ENCODE measurements around the gene MDGA2. TPM values are rescaled to one million over a fixed set of nuclear protein-coding genes. Genes with fewer than 3 reads are reported as not detected.

The MDGA2 gene
- total RNA-seq, 1 donor from 2014 or later = 8.7 TPM

DNA sequence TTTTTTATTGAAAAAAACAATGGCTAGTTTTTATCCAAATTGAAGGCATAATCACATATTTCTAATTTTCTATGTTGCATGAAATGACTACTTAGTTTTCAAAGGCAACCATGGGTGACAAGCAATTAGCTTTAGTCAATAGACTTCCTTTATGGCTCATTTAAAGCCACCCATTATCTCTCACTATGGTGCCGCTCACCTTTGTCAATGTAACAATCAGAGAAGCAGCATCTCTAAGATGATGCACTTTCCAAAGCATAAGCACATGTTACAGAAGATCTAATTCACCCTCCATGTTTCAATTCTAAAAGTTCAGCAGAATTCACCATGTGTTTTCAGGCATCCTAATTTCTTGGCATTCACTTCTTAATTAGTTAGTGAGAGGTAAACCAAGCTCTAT, 857.3 kb downstream of the MDGA2 start:
- no peak for DNase-seq (ENCODE audit: low read depth, low spot score)
- Mint-ChIP-seq H3K4me1 (no peaks in the 10 kb centered on the region), H3K27me3 (ENCODE audit: low read depth) (no peaks in the 10 kb centered on the region)

DNA sequence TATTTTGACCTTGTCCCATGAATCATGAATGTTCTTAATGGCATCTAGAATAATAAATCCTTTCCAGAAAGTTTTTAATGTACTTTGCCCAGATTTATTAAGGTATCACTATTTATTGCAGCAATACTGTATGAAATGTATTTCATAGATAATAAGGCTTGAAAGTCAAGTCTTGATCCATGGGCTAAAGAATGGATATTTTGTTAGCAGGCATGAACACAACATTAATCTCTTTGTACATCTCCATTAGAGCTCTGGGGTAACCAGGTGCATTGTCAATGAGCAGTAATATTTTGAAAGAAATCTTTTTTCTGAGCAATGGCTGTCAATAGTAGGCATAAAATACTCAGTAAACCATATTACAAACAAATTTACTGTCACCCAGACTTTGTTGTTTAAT, 882.3 kb downstream of the MDGA2 start:
- H3K27me3 Mint-ChIP-seq (ENCODE audit: low read depth) = no peaks in the 10 kb centered on the region
- H3K36me3 Mint-ChIP-seq (ENCODE audit: low read depth) = peaks cover 11% of the 10 kb centered on the region
- no peaks in the 10 kb centered on the region for H3K4me1 Mint-ChIP-seq
- peaks cover 16% of the 10 kb centered on the region for H3K9me3 Mint-ChIP-seq
- DNase-seq (ENCODE audit: low read depth, low spot score) = no peak
- TF ChIP-seq, protein P1, sequence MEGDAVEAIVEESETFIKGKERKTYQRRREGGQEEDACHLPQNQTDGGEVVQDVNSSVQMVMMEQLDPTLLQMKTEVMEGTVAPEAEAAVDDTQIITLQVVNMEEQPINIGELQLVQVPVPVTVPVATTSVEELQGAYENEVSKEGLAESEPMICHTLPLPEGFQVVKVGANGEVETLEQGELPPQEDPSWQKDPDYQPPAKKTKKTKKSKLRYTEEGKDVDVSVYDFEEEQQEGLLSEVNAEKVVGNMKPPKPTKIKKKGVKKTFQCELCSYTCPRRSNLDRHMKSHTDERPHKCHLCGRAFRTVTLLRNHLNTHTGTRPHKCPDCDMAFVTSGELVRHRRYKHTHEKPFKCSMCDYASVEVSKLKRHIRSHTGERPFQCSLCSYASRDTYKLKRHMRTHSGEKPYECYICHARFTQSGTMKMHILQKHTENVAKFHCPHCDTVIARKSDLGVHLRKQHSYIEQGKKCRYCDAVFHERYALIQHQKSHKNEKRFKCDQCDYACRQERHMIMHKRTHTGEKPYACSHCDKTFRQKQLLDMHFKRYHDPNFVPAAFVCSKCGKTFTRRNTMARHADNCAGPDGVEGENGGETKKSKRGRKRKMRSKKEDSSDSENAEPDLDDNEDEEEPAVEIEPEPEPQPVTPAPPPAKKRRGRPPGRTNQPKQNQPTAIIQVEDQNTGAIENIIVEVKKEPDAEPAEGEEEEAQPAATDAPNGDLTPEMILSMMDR (conservative IDR thresholded peaks at IDR 0.05) = no peak
- H3K4me3 Mint-ChIP-seq = no peak overlapping the region
- H3K27ac Mint-ChIP-seq (ENCODE audit: unreplicated experiment) = no peak overlapping the region

More for the DNA sequence above, 857.3 kb downstream of the MDGA2 start:
- Mint-ChIP-seq H3K36me3 (ENCODE audit: low read depth) (no peaks in the 10 kb centered on the region), H3K4me3 (no peak overlapping the region), H3K27ac (ENCODE audit: unreplicated experiment) (no peak overlapping the region), H3K9me3 (no peaks in the 10 kb centered on the region)
- TF ChIP-seq, protein P1 (conservative IDR thresholded peaks at IDR 0.05) = no peak
